Measurements from ENCODE around the gene TRMT44. TPM values are rescaled to one million over a fixed set of nuclear protein-coding genes. Genes with fewer than 3 reads are reported as not detected.

TRMT44 gene
- total RNA-seq, 1 donor from 2014 or later: 39.2 TPM

DNA sequence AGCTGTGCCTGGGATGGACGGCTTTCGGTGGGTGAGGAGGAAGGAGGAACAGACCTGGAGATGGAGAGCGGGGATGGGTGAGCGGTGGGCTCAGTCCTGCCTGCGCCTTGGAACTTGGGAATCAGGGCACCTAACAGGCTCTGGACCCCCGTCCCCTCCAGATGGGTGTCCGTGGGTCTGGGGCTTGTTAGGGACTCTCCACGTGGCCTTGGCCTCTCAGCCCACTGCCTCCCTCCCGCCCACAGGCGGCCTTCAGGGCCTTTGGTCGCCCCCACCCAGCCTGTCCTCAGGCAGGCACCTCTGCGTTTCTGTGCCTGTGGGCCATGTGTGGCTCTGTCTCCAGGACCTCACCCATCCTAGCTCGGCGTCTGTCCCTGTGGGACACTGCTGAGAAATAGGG lies 29.0 kb downstream of the TRMT44 start:
- DNase-seq (ENCODE audit: low spot score): no peak
- intact Hi-C loops (cut with micrococcal nuclease): no loop called here
- Mint-ChIP-seq H3K4me3 (no peak overlapping the region), H3K9me3 (no peaks in the 10 kb centered on the region), H3K27me3 (ENCODE audit: insufficient read depth) (no peaks in the 10 kb centered on the region), H3K4me1 (ENCODE audit: low read depth) (no peaks in the 10 kb centered on the region), H3K27ac (no peak overlapping the region), H3K36me3 (ENCODE audit: low read depth) (peaks cover 19% of the 10 kb centered on the region)

DNA sequence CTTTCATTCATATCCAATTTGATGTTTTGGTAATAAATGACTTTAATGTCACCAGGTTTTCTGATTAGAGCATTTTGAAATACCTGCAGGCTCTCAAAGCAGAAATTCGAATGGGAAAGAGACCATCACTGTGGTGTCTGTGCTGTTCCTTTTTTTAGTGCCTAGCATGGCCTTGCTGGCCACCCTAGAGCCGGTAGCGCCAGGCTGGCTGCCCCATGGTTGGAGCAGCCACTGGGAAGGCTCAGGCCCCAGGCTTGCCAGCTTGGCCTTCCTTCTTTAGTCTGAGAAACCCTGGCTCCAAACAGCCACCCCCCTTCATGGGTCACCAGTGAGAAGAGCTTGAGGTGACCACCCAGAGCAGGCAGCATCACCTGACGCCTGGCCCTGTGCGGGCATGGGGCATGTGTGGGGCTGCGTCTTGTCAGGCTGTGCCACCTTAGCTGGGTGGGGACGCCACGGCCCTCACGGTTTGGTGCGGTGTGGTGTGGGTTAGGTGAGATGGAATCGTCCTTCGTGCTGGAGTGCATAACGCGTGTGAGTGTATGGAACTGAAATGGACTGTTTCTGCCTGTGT lies 30.0 kb downstream of the TRMT44 start:
- no peaks in the 10 kb centered on the region for H3K4me1 Mint-ChIP-seq (ENCODE audit: low read depth)
- H3K27me3 Mint-ChIP-seq (ENCODE audit: insufficient read depth): no peaks in the 10 kb centered on the region
- intact Hi-C loops (cut with micrococcal nuclease): no loop called here
- peaks cover 14% of the 10 kb centered on the region for H3K36me3 Mint-ChIP-seq (ENCODE audit: low read depth)
- no peak overlapping the region for H3K4me3 Mint-ChIP-seq
- no peak for DNase-seq (ENCODE audit: low spot score)
- H3K9me3 Mint-ChIP-seq: no peaks in the 10 kb centered on the region
- no peak overlapping the region for H3K27ac Mint-ChIP-seq

DNA sequence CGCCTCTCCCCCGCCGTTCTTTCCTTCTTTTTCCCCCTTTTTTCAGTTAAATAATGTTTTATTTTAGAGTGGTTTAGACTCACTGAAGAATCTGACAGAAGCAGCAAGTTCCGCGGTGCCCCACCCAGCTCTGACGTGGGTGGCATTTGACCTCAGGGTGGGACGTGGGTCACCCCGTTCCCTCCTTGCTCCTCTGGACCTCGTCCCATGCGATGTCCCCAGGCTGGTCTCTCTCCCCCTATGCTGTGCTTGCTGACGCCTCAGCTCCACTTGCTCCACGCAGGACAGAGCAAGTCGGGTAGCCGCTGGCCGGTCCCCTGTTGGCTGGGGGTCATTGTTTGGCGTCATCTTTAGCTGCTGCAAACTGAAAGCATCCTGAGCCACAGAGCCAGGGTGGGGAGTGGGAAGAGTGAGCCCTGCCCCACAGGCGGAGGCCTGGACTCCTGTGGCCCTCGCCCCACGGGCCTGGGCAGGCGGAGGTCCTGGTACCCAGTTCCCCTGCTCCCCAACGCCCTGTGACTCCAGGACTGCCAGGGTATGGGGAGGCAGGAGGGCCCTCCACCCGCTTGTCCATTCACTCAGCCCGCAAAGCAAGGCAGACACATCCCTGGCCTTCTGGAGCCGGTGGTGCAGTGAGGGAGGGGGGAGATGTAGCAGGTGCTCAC lies 30.8 kb downstream of the TRMT44 start:
- no peaks in the 10 kb centered on the region for H3K27me3 Mint-ChIP-seq (ENCODE audit: insufficient read depth)
- no peak for DNase-seq (ENCODE audit: low spot score)
- no peaks in the 10 kb centered on the region for H3K4me1 Mint-ChIP-seq (ENCODE audit: low read depth)
- no peaks in the 10 kb centered on the region for H3K9me3 Mint-ChIP-seq
- peaks cover 14% of the 10 kb centered on the region for H3K36me3 Mint-ChIP-seq (ENCODE audit: low read depth)
- no peak overlapping the region for H3K27ac Mint-ChIP-seq
- intact Hi-C loops (cut with micrococcal nuclease): no loop called here
- H3K4me3 Mint-ChIP-seq: no peak overlapping the region

DNA sequence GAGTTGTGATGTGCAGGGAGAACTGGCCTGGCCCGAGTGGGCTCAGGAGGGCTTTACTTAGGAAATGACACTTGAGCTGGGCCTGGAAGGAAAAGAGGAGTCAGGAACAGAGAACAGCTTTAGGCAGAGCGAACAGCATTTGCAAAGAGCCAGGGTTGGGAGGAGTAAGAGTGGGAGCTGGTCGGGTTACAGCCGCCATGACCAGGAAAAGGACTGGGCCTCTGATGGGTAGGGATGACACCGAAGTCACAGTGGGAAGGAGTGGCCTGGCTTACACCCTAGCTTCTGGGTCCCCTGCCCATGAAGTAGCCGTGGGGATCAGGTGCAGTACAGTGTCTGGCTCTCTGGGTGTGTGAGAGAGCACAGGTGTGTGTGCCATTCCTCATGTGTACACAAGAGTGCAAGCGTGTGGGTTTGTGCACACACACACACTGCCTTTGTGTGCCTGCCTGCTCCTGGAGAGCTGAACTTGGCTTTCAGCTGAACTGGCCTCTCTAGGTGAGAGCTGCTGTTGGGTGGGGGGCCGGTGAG lies 31.6 kb downstream of the TRMT44 start:
- no peaks in the 10 kb centered on the region for H3K9me3 Mint-ChIP-seq
- intact Hi-C loops (cut with micrococcal nuclease): no loop called here
- H3K36me3 Mint-ChIP-seq (ENCODE audit: low read depth): peaks cover 9% of the 10 kb centered on the region
- no peak for DNase-seq (ENCODE audit: low spot score)
- H3K27ac Mint-ChIP-seq: no peak overlapping the region
- H3K4me1 Mint-ChIP-seq (ENCODE audit: low read depth): no peaks in the 10 kb centered on the region
- no peak overlapping the region for H3K4me3 Mint-ChIP-seq
- no peaks in the 10 kb centered on the region for H3K27me3 Mint-ChIP-seq (ENCODE audit: insufficient read depth)

DNA sequence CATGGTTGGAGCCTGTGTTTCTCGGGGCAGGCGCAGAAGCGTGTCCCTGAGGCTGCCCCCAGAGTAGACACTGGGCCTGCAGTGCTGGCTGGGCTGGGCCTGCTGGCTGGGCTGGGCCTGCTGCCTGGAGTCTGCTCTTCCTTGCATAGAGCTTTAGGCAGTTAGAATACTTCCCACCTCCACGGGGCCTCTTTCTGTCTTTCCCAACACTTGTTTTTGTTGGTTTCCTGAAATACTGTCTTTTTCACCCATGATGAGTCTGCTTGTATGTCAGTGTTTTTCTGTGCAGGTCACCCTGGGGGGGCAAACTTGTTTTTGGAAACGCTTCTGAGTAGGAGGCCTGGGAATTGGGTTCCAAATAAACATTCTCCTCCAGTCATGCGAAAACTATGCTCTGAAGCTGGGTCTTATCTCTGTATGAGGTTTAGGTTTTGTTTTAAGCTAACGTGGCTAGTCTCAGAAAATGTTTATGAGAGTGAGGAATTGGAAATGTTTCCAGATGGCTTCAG lies 32.2 kb downstream of the TRMT44 start:
- Mint-ChIP-seq H3K4me3 (no peak overlapping the region), H3K4me1 (ENCODE audit: low read depth) (no peaks in the 10 kb centered on the region), H3K27me3 (ENCODE audit: insufficient read depth) (no peaks in the 10 kb centered on the region), H3K36me3 (ENCODE audit: low read depth) (peaks cover 9% of the 10 kb centered on the region), H3K27ac (no peak overlapping the region), H3K9me3 (no peaks in the 10 kb centered on the region)
- DNase-seq (ENCODE audit: low spot score): no peak
- intact Hi-C loops (cut with micrococcal nuclease): no loop called here

DNA sequence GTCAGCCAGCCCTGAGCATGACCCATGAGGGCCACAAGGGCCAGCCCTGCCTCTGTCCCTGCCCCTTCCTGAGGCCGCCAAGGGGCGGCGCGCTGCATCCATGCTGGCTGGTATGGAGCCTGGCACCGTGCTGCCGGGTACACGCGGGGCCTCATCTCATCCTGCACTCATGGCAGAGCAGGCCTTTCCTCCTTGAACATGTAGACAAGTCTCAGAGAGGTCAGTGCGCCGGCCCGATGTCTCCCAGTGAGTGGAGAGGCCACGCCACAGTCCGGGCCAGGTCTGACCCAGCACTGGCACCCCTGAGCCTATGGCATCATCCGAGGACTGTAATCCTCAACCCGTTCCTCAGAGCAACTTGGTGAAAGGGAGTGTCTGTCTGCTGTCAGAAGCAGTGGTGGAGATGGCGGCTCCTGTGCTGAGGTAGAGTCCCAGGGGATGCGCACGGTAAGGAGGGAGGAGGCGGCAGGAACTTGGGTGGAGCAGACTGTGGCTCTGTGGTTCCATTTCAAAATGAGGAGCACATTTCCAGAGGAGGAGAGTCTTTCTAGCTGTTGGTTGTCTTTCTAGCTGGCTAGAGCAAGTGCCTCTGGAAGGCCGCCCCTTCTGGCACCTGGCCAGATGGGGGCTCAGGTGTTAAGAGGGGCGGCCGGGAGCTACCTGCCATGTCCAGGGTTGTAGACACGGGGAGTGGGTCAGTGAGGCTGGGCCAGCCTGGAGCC lies 32.8 kb downstream of the TRMT44 start:
- DNase-seq (ENCODE audit: low spot score): no peak
- Mint-ChIP-seq H3K27ac (no peak overlapping the region), H3K4me3 (no peak overlapping the region), H3K27me3 (ENCODE audit: insufficient read depth) (no peaks in the 10 kb centered on the region), H3K4me1 (ENCODE audit: low read depth) (no peaks in the 10 kb centered on the region), H3K36me3 (ENCODE audit: low read depth) (peaks cover 9% of the 10 kb centered on the region), H3K9me3 (no peaks in the 10 kb centered on the region)
- intact Hi-C loops (cut with micrococcal nuclease): no loop called here

DNA sequence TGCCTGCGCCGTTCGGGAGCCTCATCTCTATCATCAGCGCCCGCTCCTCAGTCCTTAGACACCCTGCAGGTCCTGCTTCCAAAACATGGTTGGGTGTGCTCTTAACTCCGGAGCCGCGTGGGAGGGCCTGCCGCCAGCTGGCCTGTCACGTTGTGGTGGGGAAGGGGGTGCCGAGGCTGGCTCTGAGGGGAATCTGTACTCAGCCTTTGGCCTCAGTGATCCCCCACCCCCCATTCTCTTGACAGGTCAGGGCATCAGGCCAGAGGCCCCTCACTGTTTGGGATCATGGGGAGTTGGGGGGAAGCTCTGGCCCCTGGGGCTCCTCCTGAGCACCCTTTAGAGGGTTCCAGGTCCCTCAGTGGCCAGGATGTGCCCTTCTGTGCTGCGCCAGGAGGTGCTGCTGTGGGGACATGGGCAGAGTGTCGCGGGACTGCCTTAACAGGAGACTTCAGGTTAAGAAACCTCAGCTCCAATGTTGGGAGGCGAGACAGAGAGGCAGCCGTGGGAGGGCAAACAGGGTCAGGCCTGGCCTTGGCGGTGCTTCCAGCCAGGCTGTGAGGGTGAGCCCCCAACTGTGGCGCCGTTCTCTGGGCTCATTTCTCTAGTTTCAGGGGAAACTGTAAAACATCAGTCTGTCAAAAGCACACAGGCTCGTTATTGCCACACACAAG lies 33.5 kb downstream of the TRMT44 start:
- peaks cover 4% of the 10 kb centered on the region for H3K36me3 Mint-ChIP-seq (ENCODE audit: low read depth)
- H3K9me3 Mint-ChIP-seq: no peaks in the 10 kb centered on the region
- H3K27ac Mint-ChIP-seq: no peak overlapping the region
- no peaks in the 10 kb centered on the region for H3K4me1 Mint-ChIP-seq (ENCODE audit: low read depth)
- intact Hi-C loops (cut with micrococcal nuclease): no loop called here
- no peak overlapping the region for H3K4me3 Mint-ChIP-seq
- H3K27me3 Mint-ChIP-seq (ENCODE audit: insufficient read depth): no peaks in the 10 kb centered on the region
- no peak for DNase-seq (ENCODE audit: low spot score)

DNA sequence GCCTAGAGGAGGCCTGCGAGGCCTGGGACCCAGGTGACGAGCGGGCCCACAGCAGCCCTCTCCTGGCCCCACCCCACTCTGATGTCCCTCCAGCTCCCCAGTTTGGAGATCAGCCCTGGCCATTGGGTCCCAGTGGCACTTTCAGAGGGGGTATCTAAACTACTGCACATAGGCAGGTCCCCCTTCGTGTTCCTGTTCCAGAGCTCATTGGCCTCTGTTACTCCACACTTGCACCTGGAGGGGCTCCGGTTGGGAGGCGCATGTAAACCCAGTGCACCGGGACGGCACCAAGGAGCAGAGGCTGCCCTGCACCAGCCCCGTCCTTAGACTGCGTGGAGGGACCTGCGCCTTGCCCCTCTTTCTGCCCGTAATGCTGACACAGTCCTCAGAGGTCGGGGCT lies 34.3 kb downstream of the TRMT44 start:
- Mint-ChIP-seq H3K4me3 (no peak overlapping the region), H3K4me1 (ENCODE audit: low read depth) (no peaks in the 10 kb centered on the region), H3K27ac (no peak overlapping the region), H3K36me3 (ENCODE audit: low read depth) (peaks cover 2% of the 10 kb centered on the region), H3K27me3 (ENCODE audit: insufficient read depth) (no peaks in the 10 kb centered on the region), H3K9me3 (no peaks in the 10 kb centered on the region)
- intact Hi-C loops (cut with micrococcal nuclease): no loop called here
- DNase-seq (ENCODE audit: low spot score): no peak

DNA sequence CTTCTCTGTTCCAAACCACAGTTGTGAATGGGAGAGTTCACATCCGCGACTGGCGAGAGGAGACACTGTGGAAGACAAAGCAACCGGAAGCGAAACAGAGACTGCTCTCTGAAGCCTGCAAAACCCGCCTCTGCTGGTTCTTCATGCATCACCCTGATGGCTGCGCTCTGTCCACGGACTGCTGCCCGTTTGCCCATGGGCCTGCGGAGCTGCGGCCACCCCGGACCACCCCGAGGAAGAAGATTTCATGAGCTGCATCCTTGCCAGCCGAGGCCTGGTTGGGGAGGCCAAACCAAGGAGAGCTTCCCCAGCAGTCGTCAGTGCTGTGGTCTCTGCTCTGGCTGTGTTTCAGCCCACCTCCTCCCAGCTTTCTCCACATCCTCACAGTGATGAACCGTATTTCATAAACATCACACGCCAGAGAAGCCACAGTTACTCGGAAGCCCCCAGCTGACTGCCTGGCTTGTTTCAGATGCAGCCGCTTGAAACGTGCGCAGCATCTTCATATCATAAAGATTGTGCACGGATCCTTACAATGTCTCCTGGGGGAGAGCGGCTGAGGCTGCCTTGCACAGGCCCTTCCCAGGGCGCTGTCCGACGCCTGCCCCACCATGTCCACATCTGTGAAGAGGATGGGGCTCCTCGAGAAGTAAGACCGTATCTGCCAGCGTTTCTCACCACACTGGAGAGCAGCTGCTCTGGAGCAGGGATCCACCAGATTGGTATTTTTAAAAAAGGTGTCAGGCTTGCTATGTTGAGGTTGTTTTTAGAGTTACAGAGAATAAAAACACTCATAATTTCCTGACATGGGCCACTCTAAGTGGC lies 35.4 kb downstream of the TRMT44 start:
- Mint-ChIP-seq H3K9me3 (no peaks in the 10 kb centered on the region), H3K36me3 (ENCODE audit: low read depth) (no peaks in the 10 kb centered on the region), H3K27me3 (ENCODE audit: insufficient read depth) (no peaks in the 10 kb centered on the region), H3K27ac (no peak overlapping the region), H3K4me1 (ENCODE audit: low read depth) (no peaks in the 10 kb centered on the region), H3K4me3 (no peak overlapping the region)
- DNase-seq (ENCODE audit: low spot score): no peak
- intact Hi-C loops (cut with micrococcal nuclease): no loop called here

DNA sequence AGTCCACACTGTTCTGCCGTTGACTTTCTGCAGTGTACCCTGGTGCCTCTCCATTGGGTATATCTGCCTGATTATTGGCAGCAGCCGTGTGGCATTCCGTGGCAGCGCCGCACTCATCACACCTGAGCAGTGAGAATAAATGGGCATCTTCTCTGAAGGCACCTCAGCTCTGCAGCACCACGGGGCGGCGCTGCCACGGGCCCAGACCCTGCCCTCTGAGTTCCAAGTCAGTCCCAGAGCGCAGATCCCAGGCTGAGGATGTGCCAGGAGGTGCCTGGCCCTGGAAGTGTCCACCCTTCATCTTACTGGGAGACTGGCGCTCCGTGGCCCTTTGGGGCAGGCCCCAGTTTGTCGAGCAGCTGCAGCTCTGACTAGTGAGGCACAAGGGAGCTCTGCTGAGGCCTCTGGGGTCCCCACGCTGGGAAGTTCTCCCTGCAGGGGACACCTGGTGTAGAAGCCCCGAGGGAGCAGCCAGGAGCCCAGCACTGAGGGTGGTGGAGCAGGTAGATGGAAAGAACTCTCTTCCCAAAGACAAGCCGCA lies 36.6 kb downstream of the TRMT44 start:
- Mint-ChIP-seq H3K27ac (no peak overlapping the region), H3K4me1 (ENCODE audit: low read depth) (no peaks in the 10 kb centered on the region), H3K36me3 (ENCODE audit: low read depth) (no peaks in the 10 kb centered on the region), H3K9me3 (no peaks in the 10 kb centered on the region), H3K4me3 (no peak overlapping the region), H3K27me3 (ENCODE audit: insufficient read depth) (no peaks in the 10 kb centered on the region)
- DNase-seq (ENCODE audit: low spot score): no peak
- intact Hi-C loops (cut with micrococcal nuclease): no loop called here

DNA sequence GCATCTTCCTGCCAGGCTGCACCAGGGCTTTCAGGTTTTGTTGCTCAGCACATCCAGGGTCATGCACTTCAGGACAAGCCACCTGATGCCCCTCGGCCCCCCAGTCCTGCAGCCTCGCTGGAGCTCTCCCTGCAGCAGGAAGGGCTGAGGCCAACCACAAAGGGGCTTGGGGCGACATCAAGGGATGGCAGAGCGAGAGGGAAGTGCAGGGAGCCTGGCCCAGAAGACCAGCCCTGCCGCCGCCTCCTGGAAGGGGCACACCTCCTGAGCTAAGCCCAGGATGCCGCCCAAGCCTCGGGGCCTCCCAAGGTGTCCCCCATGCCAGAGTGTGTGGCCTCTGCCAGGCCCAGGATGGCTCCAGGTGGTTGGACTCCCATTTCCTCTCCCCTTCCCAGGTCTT lies 37.1 kb downstream of the TRMT44 start:
- no peak overlapping the region for H3K4me3 Mint-ChIP-seq
- no peaks in the 10 kb centered on the region for H3K36me3 Mint-ChIP-seq (ENCODE audit: low read depth)
- H3K4me1 Mint-ChIP-seq (ENCODE audit: low read depth): no peaks in the 10 kb centered on the region
- H3K9me3 Mint-ChIP-seq: no peaks in the 10 kb centered on the region
- no peak overlapping the region for H3K27ac Mint-ChIP-seq
- no peak for DNase-seq (ENCODE audit: low spot score)
- no peaks in the 10 kb centered on the region for H3K27me3 Mint-ChIP-seq (ENCODE audit: insufficient read depth)
- intact Hi-C loops (cut with micrococcal nuclease): no loop called here

DNA sequence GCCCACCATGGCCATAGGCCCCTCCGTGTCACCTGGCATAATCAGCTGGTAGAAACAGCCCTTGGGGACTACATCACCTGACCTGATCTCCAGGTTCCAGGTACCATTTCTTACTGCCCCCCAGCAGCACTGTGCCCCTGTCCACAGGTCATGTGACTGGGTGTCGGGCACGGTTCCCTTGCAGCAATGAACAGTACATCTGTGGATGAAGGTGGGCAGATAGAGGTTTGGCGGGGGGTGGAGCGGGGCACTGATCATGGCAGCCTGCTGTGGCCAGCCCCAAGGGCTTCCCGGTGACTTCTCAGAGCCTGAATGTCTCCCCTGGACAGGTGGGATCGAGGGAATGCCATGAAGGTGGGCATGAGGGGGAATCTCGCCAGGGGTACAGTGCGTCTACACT lies 37.8 kb downstream of the TRMT44 start:
- no peaks in the 10 kb centered on the region for H3K9me3 Mint-ChIP-seq
- no peaks in the 10 kb centered on the region for H3K36me3 Mint-ChIP-seq (ENCODE audit: low read depth)
- no peak for DNase-seq (ENCODE audit: low spot score)
- H3K4me3 Mint-ChIP-seq: no peak overlapping the region
- no peaks in the 10 kb centered on the region for H3K27me3 Mint-ChIP-seq (ENCODE audit: insufficient read depth)
- H3K27ac Mint-ChIP-seq: no peak overlapping the region
- intact Hi-C loops (cut with micrococcal nuclease): no loop called here
- no peaks in the 10 kb centered on the region for H3K4me1 Mint-ChIP-seq (ENCODE audit: low read depth)
